Measurements from ENCODE around the gene BLACAT1. TPM values are rescaled to one million over a fixed set of nuclear protein-coding genes. Genes with fewer than 3 reads are reported as not detected.

The BLACAT1 gene
- polyA plus RNA-seq, 1 donor from 2014 or later, result 6.0 TPM

DNA sequence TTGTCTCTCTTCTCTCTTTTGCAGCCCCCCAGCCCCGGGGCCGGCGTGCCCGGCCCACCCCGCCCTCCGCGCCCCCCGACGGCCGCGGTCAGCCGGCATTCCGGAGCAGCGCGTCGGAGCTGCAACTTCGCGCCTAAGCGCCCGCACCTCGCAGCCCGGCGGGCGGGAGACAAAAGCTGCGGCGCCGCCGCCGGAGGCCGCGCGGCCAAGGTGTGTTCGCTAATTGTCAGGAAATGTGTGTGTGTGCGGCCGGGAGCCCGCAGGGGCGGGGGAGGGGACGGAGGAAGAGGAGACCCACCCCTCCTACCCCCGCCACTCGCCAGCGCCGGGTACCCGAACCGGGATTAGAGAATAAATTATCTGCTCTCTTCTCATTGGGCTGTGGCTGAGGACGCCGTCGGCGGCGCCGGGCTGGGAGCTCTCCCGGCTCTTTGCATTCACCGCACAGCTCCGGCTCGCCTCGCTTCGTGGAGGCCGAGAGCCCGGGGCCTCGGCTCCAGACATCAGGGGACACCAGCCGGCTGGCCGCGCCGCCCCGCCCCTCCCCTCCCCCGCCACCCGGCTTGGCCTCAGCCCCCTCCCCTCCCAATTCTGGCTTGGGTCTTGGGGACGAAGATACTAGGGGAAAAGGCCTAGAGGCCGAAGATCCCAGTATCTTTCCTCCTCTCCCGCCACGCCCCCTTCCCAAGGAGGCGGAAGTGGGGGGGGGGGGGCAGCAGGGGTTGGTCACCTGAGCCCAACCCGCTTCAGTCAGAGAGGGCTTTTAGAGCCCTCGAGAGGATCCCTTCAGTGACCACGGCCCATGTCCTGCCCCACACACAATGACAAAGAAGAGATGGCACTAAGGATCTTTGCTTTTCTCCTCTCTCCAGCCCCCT is 1.3 kb upstream of the BLACAT1 start:
- no peaks in the 10 kb centered on the region for H3K27me3 ChIP-seq (ENCODE audit: insufficient read depth, low read depth, low read length)
- peak overlapping the region; percentile 35 for H2AFZ ChIP-seq (ENCODE audit: low read depth, low read length)

DNA sequence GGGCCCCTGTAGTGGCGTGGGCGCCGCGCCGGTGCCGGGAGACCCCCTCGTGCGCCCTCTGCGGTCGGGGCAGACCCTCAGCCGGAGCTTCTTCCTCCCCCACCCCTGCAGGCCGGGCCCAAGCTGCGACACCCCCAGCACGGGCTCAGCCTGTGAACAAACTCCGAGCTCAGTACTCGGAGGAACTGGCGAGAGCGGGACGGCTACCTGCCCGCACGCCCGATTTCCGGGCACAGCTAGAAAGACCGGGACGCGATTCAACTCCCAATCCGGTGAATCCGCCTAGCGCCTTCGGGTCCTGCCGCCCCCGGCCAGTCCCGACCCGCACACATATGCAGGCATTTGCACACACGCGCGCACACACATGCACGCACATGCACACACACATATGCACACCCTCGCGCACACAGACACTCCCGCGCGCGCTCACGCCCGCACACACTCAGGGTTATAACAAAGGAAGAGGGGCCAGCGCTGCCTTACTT is 580 bp upstream of the BLACAT1 start:
- Histone ChIP-seq H3K36me3 (ENCODE audit: insufficient read depth, low read length) (peaks cover 6% of the 10 kb centered on the region), H3K4me2 (ENCODE audit: low read length) (peak overlapping the region; percentile 98), H2AFZ (ENCODE audit: low read depth, low read length) (peak overlapping the region; percentile 35), H3K9me2 (ENCODE audit: insufficient read depth, low read length) (no peaks in the 10 kb centered on the region), H3K4me3 (ENCODE audit: low read length) (peak overlapping the region; percentile 81), H3K27me3 (ENCODE audit: insufficient read depth, low read depth, low read length) (no peaks in the 10 kb centered on the region), H3K79me2 (replicated peaks; ENCODE audit: insufficient read depth, low read length) (peaks cover 56% of the 10 kb centered on the region), H3K9me3 (ENCODE audit: low read length) (no peaks in the 10 kb centered on the region), H3K27ac (ENCODE audit: low read length) (peak overlapping the region; percentile 93), H3F3A (ENCODE audit: insufficient read depth, low read length, poor library complexity, severe bottlenecking) (peaks cover 4% of the 10 kb centered on the region), H3K9ac (ENCODE audit: low read length) (peak overlapping the region; percentile 93), H4K20me1 (ENCODE audit: insufficient read depth) (peaks cover 8% of the 10 kb centered on the region)
- TF ChIP-seq MXI1 (conservative IDR thresholded peaks at IDR 0.05; ENCODE audit: poor library complexity, severe bottlenecking) (peak; percentile 76), TAF1 (IDR thresholded peaks at IDR 0.05; ENCODE audit: low read depth) (peak; percentile 82), SMC3 (conservative IDR thresholded peaks at IDR 0.05; ENCODE audit: poor library complexity) (no peak), EP300 (conservative IDR thresholded peaks at IDR 0.05; ENCODE audit: poor library complexity, severe bottlenecking) (no peak)
- TF ChIP-seq, protein P1, sequence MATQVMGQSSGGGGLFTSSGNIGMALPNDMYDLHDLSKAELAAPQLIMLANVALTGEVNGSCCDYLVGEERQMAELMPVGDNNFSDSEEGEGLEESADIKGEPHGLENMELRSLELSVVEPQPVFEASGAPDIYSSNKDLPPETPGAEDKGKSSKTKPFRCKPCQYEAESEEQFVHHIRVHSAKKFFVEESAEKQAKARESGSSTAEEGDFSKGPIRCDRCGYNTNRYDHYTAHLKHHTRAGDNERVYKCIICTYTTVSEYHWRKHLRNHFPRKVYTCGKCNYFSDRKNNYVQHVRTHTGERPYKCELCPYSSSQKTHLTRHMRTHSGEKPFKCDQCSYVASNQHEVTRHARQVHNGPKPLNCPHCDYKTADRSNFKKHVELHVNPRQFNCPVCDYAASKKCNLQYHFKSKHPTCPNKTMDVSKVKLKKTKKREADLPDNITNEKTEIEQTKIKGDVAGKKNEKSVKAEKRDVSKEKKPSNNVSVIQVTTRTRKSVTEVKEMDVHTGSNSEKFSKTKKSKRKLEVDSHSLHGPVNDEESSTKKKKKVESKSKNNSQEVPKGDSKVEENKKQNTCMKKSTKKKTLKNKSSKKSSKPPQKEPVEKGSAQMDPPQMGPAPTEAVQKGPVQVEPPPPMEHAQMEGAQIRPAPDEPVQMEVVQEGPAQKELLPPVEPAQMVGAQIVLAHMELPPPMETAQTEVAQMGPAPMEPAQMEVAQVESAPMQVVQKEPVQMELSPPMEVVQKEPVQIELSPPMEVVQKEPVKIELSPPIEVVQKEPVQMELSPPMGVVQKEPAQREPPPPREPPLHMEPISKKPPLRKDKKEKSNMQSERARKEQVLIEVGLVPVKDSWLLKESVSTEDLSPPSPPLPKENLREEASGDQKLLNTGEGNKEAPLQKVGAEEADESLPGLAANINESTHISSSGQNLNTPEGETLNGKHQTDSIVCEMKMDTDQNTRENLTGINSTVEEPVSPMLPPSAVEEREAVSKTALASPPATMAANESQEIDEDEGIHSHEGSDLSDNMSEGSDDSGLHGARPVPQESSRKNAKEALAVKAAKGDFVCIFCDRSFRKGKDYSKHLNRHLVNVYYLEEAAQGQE (IDR thresholded peaks at IDR 0.05; ENCODE audit: borderline replicate concordance), result peak; percentile 23
- TF ChIP-seq, protein P2, sequence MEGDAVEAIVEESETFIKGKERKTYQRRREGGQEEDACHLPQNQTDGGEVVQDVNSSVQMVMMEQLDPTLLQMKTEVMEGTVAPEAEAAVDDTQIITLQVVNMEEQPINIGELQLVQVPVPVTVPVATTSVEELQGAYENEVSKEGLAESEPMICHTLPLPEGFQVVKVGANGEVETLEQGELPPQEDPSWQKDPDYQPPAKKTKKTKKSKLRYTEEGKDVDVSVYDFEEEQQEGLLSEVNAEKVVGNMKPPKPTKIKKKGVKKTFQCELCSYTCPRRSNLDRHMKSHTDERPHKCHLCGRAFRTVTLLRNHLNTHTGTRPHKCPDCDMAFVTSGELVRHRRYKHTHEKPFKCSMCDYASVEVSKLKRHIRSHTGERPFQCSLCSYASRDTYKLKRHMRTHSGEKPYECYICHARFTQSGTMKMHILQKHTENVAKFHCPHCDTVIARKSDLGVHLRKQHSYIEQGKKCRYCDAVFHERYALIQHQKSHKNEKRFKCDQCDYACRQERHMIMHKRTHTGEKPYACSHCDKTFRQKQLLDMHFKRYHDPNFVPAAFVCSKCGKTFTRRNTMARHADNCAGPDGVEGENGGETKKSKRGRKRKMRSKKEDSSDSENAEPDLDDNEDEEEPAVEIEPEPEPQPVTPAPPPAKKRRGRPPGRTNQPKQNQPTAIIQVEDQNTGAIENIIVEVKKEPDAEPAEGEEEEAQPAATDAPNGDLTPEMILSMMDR (IDR thresholded peaks at IDR 0.05; ENCODE audit: poor library complexity, severe bottlenecking), result peak; percentile 71

More for the DNA sequence above, 1.3 kb upstream of the BLACAT1 start:
- H3K9me3 ChIP-seq (ENCODE audit: low read length), result no peaks in the 10 kb centered on the region
- H3K4me3 ChIP-seq (ENCODE audit: low read length), result peak overlapping the region; percentile 81
- H3F3A ChIP-seq (ENCODE audit: insufficient read depth, low read length, poor library complexity, severe bottlenecking), result peaks cover 4% of the 10 kb centered on the region
- peaks cover 8% of the 10 kb centered on the region for H4K20me1 ChIP-seq (ENCODE audit: insufficient read depth)
- H3K9me2 ChIP-seq (ENCODE audit: insufficient read depth, low read length), result no peaks in the 10 kb centered on the region
- H3K79me2 ChIP-seq (replicated peaks; ENCODE audit: insufficient read depth, low read length), result peaks cover 50% of the 10 kb centered on the region
- peak overlapping the region; percentile 93 for H3K27ac ChIP-seq (ENCODE audit: low read length)
- peak overlapping the region; percentile 62 for H3K4me2 ChIP-seq (ENCODE audit: low read length)
- TF ChIP-seq TAF1 (IDR thresholded peaks at IDR 0.05; ENCODE audit: low read depth) (peak; percentile 53), POLR2AphosphoS5 (IDR thresholded peaks at IDR 0.05) (peak; percentile 87), EP300 (conservative IDR thresholded peaks at IDR 0.05; ENCODE audit: poor library complexity, severe bottlenecking) (peak; percentile 47), EZH2 (IDR thresholded peaks at IDR 0.05; ENCODE audit: borderline replicate concordance, insufficient read depth, low read length, poor library complexity, severe bottlenecking) (no peak), MXI1 (conservative IDR thresholded peaks at IDR 0.05; ENCODE audit: poor library complexity, severe bottlenecking) (no peak), SMC3 (conservative IDR thresholded peaks at IDR 0.05; ENCODE audit: poor library complexity) (no peak), RAD21 (conservative IDR thresholded peaks at IDR 0.05) (no peak)
- TF ChIP-seq, protein P2 (IDR thresholded peaks at IDR 0.05; ENCODE audit: poor library complexity, severe bottlenecking), result no peak
- TF ChIP-seq, protein P1 (IDR thresholded peaks at IDR 0.05; ENCODE audit: borderline replicate concordance), result peak; percentile 80
- peak overlapping the region; percentile 93 for H3K9ac ChIP-seq (ENCODE audit: low read length)
- H3K36me3 ChIP-seq (ENCODE audit: insufficient read depth, low read length), result peaks cover 6% of the 10 kb centered on the region
